WTC11 (cell line): ENCODE results near the gene METTL5. TPM values are rescaled to one million over a fixed set of nuclear protein-coding genes. Genes with fewer than 3 reads are reported as not detected.

Experiments used
- ATAC-seq: fragments of 200-7000 bp; cut with Tn5 transposase; 2 replicates; pipeline ENCODE4 v1.10.0; 2021; ENCODE audit warnings: mild to moderate bottlenecking, moderate library complexity
- CTCF ChIA-PET: fragments of 300-600 bp; sonication (Branson Sonifier 250); formaldehyde crosslinking; loops from one replicate; lab custom pipeline; 2021; ENCODE audit warnings: antibody characterized with exemption; lab: Charles Lee
- POLR2A ChIA-PET: fragments of 350-600 bp; sonication (Branson Sonifier 250); formaldehyde crosslinking; loops from one replicate; lab custom pipeline; 2021; ENCODE audit warnings: antibody characterized with exemption; lab: Charles Lee
- DNase-seq: peaks from one replicate; pipeline ENCODE4 v3.0.0; 2021; ENCODE audit warnings: low spot score
- H3K27ac Mint-ChIP-seq: 2 replicates; pipeline ENCODE4 v1.8.0; 2021; ENCODE audit warnings: mixed read lengths
- H3K27me3 Mint-ChIP-seq: 2 replicates; pipeline ENCODE4 v1.8.0; 2021; ENCODE audit warnings: low read depth, mild to moderate bottlenecking, moderate library complexity, mixed read lengths
- H3K36me3 Mint-ChIP-seq: 2 replicates; pipeline ENCODE4 v1.8.0; 2021; ENCODE audit warnings: mixed read lengths
- H3K4me1 Mint-ChIP-seq: 2 replicates; pipeline ENCODE4 v1.8.0; 2022; ENCODE audit warnings: mixed read lengths
- H3K4me3 Mint-ChIP-seq: 2 replicates; pipeline ENCODE4 v1.8.0; 2021; ENCODE audit warnings: mild to moderate bottlenecking, moderate library complexity, mixed read lengths
- H3K9me3 Mint-ChIP-seq: 2 replicates; pipeline ENCODE4 v1.8.0; 2021; ENCODE audit warnings: mixed read lengths
- ATF1 ChIP-seq: sonication (generic); formaldehyde crosslinking; IDR thresholded peaks from 2 replicates; pipeline ENCODE4 v1.8.1; 2023; ENCODE audit warnings: mild to moderate bottlenecking, moderate library complexity, missing genetic modification reagents
- E2F1 ChIP-seq: sonication (generic); formaldehyde crosslinking; IDR thresholded peaks from 2 replicates; pipeline ENCODE4 v1.8.0; 2022; ENCODE audit warnings: mild to moderate bottlenecking, missing genetic modification reagents
- FOXK1 ChIP-seq: sonication (generic); formaldehyde crosslinking; IDR thresholded peaks from 2 replicates; pipeline ENCODE4 v1.8.0; 2022; ENCODE audit warnings: mild to moderate bottlenecking, moderate library complexity, missing genetic modification reagents
- MXD4 ChIP-seq: fragments of 250-450 bp; sonication (Bioruptor Pico); IDR thresholded peaks from 2 replicates; pipeline ENCODE4 v1.8.0; 2021; ENCODE audit warnings: mild to moderate bottlenecking, moderate library complexity, borderline replicate concordance
- MYBL2 ChIP-seq: sonication (generic); formaldehyde crosslinking; IDR thresholded peaks from 2 replicates; pipeline ENCODE4 v1.8.1; 2023; ENCODE audit warnings: mild to moderate bottlenecking, moderate library complexity, missing genetic modification reagents
- NFYB ChIP-seq: sonication (generic); formaldehyde crosslinking; conservative IDR thresholded peaks from 2 replicates; pipeline ENCODE4 v1.8.0; 2022; ENCODE audit warnings: low read depth, missing genetic modification reagents
- NR1H2 ChIP-seq: sonication (generic); formaldehyde crosslinking; IDR thresholded peaks from 2 replicates; pipeline ENCODE4 v1.9.0; 2021; ENCODE audit warnings: mild to moderate bottlenecking, moderate library complexity, missing genetic modification reagents
- TCF7 ChIP-seq: sonication (generic); formaldehyde crosslinking; IDR thresholded peaks from 2 replicates; pipeline ENCODE4 v1.8.0; 2022; ENCODE audit warnings: mild to moderate bottlenecking, low read depth, missing genetic modification reagents, moderate library complexity
- TP53 ChIP-seq: sonication (generic); formaldehyde crosslinking; IDR thresholded peaks from 2 replicates; pipeline ENCODE4 v1.8.1; 2023; ENCODE audit warnings: mild to moderate bottlenecking, missing genetic modification reagents
- USF1 ChIP-seq: sonication (generic); formaldehyde crosslinking; IDR thresholded peaks from 2 replicates; pipeline ENCODE4 v1.8.0; 2022; ENCODE audit warnings: mild to moderate bottlenecking, missing genetic modification reagents
- ZNF121 ChIP-seq: sonication (generic); formaldehyde crosslinking; IDR thresholded peaks from 2 replicates; pipeline ENCODE4 v1.8.0; 2023; ENCODE audit warnings: missing genetic modification reagents
- ZNF317 ChIP-seq: sonication (generic); formaldehyde crosslinking; IDR thresholded peaks from 2 replicates; pipeline ENCODE4 v1.8.1; 2023; ENCODE audit warnings: low read depth, mild to moderate bottlenecking, moderate library complexity, missing genetic modification reagents, borderline replicate concordance
- ZNF423 ChIP-seq: fragments of 250-450 bp; sonication (Bioruptor Pico); IDR thresholded peaks from 2 replicates; pipeline ENCODE4 v2.1.2; 2022; ENCODE audit warnings: mild to moderate bottlenecking, moderate library complexity
- total RNA-seq: library from RNA; stranded (reverse); gene quantifications from 3 replicates; pipeline ENCODE4 v1.2.3, GENCODE V29; 2021
- TF ChIP-seq, protein P1 (sequence below): sonication (generic); formaldehyde crosslinking; IDR thresholded peaks from 2 replicates; pipeline ENCODE4 v1.8.0; 2022; ENCODE audit warnings: mild to moderate bottlenecking, missing genetic modification reagents
- TF ChIP-seq, protein P2 (sequence below): fragments of 250-450 bp; sonication (Bioruptor Pico); IDR thresholded peaks from 2 replicates; pipeline ENCODE4 v1.9.0; 2021; ENCODE audit warnings: mild to moderate bottlenecking, borderline replicate concordance
- TF ChIP-seq, protein P3 (sequence below): sonication (generic); formaldehyde crosslinking; IDR thresholded peaks from 2 replicates; pipeline ENCODE4 v1.8.1; 2023; ENCODE audit warnings: mild to moderate bottlenecking, missing genetic modification reagents, borderline replicate concordance

METTL5 gene
- total RNA-seq, 1 experiment from 2014 or later, result 90.9 TPM

GRCh38 chr2:169823996-169824372 lies 721 bp downstream of the METTL5 start:
- Mint-ChIP-seq H3K4me3 (peak overlapping the region; percentile 90), H3K4me1 (peaks cover 30% of the 10 kb centered on the region), H3K27me3 (peaks cover 9% of the 10 kb centered on the region), H3K36me3 (peaks cover 14% of the 10 kb centered on the region), H3K27ac (peak overlapping the region; percentile 87), H3K9me3 (no peaks in the 10 kb centered on the region)
- POLR2A ChIA-PET, result no interaction called here
- CTCF ChIA-PET, result interaction anchor here (0.9 to 2.2 kb wide), 9 partner anchors 8 to 105 kb away, joined by 3 to 17 read pairs (median 4); partner anchors contain the start of gene KLHL23
- DNase-seq (no peak), ATAC-seq (no peak)
- no peak for TF ChIP-seq NFYB
- TF ChIP-seq USF1, result no peak
- TF ChIP-seq TCF7 (CRISPR knock-in tag), result no peak
- no peak for TF ChIP-seq TP53
- TF ChIP-seq NR1H2, result no peak
- TF ChIP-seq MYBL2 (CRISPR knock-in tag), result no peak
- TF ChIP-seq ZNF423 (CRISPR knock-in tag), result no peak
- no peak for TF ChIP-seq E2F1 (CRISPR knock-in tag)
- TF ChIP-seq, protein P1, sequence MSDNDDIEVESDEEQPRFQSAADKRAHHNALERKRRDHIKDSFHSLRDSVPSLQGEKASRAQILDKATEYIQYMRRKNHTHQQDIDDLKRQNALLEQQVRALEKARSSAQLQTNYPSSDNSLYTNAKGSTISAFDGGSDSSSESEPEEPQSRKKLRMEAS, result no peak
- TF ChIP-seq, protein P2, sequence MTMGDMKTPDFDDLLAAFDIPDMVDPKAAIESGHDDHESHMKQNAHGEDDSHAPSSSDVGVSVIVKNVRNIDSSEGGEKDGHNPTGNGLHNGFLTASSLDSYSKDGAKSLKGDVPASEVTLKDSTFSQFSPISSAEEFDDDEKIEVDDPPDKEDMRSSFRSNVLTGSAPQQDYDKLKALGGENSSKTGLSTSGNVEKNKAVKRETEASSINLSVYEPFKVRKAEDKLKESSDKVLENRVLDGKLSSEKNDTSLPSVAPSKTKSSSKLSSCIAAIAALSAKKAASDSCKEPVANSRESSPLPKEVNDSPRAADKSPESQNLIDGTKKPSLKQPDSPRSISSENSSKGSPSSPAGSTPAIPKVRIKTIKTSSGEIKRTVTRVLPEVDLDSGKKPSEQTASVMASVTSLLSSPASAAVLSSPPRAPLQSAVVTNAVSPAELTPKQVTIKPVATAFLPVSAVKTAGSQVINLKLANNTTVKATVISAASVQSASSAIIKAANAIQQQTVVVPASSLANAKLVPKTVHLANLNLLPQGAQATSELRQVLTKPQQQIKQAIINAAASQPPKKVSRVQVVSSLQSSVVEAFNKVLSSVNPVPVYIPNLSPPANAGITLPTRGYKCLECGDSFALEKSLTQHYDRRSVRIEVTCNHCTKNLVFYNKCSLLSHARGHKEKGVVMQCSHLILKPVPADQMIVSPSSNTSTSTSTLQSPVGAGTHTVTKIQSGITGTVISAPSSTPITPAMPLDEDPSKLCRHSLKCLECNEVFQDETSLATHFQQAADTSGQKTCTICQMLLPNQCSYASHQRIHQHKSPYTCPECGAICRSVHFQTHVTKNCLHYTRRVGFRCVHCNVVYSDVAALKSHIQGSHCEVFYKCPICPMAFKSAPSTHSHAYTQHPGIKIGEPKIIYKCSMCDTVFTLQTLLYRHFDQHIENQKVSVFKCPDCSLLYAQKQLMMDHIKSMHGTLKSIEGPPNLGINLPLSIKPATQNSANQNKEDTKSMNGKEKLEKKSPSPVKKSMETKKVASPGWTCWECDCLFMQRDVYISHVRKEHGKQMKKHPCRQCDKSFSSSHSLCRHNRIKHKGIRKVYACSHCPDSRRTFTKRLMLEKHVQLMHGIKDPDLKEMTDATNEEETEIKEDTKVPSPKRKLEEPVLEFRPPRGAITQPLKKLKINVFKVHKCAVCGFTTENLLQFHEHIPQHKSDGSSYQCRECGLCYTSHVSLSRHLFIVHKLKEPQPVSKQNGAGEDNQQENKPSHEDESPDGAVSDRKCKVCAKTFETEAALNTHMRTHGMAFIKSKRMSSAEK (CRISPR knock-in tag), result no peak
- TF ChIP-seq, protein P3, sequence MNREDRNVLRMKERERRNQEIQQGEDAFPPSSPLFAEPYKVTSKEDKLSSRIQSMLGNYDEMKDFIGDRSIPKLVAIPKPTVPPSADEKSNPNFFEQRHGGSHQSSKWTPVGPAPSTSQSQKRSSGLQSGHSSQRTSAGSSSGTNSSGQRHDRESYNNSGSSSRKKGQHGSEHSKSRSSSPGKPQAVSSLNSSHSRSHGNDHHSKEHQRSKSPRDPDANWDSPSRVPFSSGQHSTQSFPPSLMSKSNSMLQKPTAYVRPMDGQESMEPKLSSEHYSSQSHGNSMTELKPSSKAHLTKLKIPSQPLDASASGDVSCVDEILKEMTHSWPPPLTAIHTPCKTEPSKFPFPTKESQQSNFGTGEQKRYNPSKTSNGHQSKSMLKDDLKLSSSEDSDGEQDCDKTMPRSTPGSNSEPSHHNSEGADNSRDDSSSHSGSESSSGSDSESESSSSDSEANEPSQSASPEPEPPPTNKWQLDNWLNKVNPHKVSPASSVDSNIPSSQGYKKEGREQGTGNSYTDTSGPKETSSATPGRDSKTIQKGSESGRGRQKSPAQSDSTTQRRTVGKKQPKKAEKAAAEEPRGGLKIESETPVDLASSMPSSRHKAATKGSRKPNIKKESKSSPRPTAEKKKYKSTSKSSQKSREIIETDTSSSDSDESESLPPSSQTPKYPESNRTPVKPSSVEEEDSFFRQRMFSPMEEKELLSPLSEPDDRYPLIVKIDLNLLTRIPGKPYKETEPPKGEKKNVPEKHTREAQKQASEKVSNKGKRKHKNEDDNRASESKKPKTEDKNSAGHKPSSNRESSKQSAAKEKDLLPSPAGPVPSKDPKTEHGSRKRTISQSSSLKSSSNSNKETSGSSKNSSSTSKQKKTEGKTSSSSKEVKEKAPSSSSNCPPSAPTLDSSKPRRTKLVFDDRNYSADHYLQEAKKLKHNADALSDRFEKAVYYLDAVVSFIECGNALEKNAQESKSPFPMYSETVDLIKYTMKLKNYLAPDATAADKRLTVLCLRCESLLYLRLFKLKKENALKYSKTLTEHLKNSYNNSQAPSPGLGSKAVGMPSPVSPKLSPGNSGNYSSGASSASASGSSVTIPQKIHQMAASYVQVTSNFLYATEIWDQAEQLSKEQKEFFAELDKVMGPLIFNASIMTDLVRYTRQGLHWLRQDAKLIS, result no peak
- TF ChIP-seq MXD4 (CRISPR knock-in tag), result no peak

DNA sequence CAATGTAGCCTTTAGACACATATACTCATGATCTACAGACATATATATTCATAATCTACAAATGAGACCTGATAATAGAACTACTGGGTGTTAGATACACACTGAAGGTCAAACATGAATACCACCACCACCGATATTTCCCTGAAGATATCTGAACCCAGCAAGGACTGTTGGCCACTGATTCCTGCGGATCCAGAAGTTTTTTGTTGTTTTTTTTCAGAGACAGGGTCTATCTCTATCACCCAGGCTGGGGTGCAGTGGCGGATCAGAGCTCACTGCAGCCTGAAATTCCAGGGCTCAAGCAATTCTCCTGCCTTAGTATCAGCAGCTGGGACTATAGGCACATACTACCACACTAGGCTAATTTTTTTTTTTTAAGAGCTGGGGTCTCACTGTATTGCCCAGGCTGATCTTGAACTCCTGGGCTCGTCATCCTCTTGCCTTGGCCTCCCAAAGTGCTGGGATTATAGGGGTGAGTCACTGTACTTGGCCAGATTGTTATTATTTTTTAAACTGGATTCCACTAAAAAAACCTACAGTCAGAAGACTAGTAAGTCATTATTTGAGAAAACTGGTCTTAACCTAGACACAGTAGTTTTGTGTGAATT lies 1.8 kb downstream of the METTL5 start:
- peaks cover 20% of the 10 kb centered on the region for H3K4me1 Mint-ChIP-seq
- peaks cover 9% of the 10 kb centered on the region for H3K27me3 Mint-ChIP-seq
- ATAC-seq, result no peak
- TF ChIP-seq ZNF121 (CRISPR knock-in tag), result peak; percentile 52; the same call in 1 of the 2 replicates
- TF ChIP-seq ATF1 (CRISPR knock-in tag), result no peak
- no peak for TF ChIP-seq ZNF317
- no peak for TF ChIP-seq FOXK1 (CRISPR knock-in tag)
- ChIA-PET POLR2A (no interaction called here), CTCF (no interaction called here)
- no peak for DNase-seq
- no peaks in the 10 kb centered on the region for H3K9me3 Mint-ChIP-seq
- peak overlapping the region; percentile 90 for H3K4me3 Mint-ChIP-seq
- H3K36me3 Mint-ChIP-seq, result peaks cover 21% of the 10 kb centered on the region
- no peak overlapping the region for H3K27ac Mint-ChIP-seq
